Measurements from ENCODE around the gene TLCD1. TPM values are rescaled to one million over a fixed set of nuclear protein-coding genes. Genes with fewer than 3 reads are reported as not detected.

Gene TLCD1
- total and polyA plus RNA-seq, 2 experiments from 2014 or later, result 26.5 to 47.0 TPM

DNA sequence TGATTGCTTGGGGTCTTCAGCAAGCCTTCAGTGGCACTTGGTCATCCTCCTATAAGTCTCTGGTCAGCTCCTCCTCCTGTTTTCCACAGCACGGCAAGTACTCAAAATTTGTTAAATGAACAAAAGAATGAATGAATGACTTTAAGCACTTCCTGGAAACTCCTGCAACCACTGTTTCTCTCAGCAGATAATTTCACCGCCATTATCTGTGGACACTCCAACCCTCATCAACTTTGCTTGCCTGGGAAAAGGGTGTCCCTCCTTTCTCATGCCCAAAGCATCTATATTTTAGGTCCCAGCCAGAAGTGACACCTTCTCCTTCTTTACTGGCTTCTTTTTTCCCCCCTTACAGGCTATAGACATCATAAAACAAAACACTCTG is 18.7 kb downstream of the TLCD1 start:
- H2AFZ ChIP-seq, result no peak overlapping the region
- Mint-ChIP-seq H3K27ac (no peak overlapping the region), H3K4me1 (peaks cover 38% of the 10 kb centered on the region), H3K27me3 (ENCODE audit: insufficient read depth, low read depth, poor library complexity) (peaks cover 30% of the 10 kb centered on the region), H3K4me3 (no peak overlapping the region; the same call in 2 of the 3 replicates), H3K36me3 (ENCODE audit: low read depth) (peaks cover 34% of the 10 kb centered on the region), H3K9me3 (no peaks in the 10 kb centered on the region; the same call in 2 of the 3 replicates)
- ATAC-seq (no peak), DNase-seq (ENCODE audit: low spot score) (no peak)
- peaks cover 28% of the 10 kb centered on the region for H3F3A ChIP-seq (replicated peaks; ENCODE audit: low read depth)
- H3K4me3 ChIP-seq, result no peak overlapping the region
- H3K79me2 ChIP-seq (replicated peaks; ENCODE audit: insufficient read depth), result peaks cover 19% of the 10 kb centered on the region
- TF ChIP-seq, protein P1, sequence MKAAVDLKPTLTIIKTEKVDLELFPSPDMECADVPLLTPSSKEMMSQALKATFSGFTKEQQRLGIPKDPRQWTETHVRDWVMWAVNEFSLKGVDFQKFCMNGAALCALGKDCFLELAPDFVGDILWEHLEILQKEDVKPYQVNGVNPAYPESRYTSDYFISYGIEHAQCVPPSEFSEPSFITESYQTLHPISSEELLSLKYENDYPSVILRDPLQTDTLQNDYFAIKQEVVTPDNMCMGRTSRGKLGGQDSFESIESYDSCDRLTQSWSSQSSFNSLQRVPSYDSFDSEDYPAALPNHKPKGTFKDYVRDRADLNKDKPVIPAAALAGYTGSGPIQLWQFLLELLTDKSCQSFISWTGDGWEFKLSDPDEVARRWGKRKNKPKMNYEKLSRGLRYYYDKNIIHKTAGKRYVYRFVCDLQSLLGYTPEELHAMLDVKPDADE (IDR thresholded peaks at IDR 0.05), result no peak
- TF ChIP-seq, protein P2, sequence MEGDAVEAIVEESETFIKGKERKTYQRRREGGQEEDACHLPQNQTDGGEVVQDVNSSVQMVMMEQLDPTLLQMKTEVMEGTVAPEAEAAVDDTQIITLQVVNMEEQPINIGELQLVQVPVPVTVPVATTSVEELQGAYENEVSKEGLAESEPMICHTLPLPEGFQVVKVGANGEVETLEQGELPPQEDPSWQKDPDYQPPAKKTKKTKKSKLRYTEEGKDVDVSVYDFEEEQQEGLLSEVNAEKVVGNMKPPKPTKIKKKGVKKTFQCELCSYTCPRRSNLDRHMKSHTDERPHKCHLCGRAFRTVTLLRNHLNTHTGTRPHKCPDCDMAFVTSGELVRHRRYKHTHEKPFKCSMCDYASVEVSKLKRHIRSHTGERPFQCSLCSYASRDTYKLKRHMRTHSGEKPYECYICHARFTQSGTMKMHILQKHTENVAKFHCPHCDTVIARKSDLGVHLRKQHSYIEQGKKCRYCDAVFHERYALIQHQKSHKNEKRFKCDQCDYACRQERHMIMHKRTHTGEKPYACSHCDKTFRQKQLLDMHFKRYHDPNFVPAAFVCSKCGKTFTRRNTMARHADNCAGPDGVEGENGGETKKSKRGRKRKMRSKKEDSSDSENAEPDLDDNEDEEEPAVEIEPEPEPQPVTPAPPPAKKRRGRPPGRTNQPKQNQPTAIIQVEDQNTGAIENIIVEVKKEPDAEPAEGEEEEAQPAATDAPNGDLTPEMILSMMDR (conservative IDR thresholded peaks at IDR 0.05; ENCODE audit: low read depth in 2 of 2), result no peak
- no peak for TF ChIP-seq NANOG (IDR thresholded peaks at IDR 0.05; ENCODE audit: borderline replicate concordance)
- no peak for TF ChIP-seq ZNF114 (CRISPR knock-in tag; IDR thresholded peaks at IDR 0.05)
- no peak for TF ChIP-seq EZH2 (IDR thresholded peaks at IDR 0.05; ENCODE audit: low read depth, unreplicated experiment)
- TF ChIP-seq JUNB (IDR thresholded peaks at IDR 0.05; ENCODE audit: unreplicated experiment), result no peak
- TF ChIP-seq STAT1 (IDR thresholded peaks at IDR 0.05; ENCODE audit: unreplicated experiment), result no peak
- TF ChIP-seq EZH2phosphoT487 (IDR thresholded peaks at IDR 0.05; ENCODE audit: unreplicated experiment), result no peak
- no peak for TF ChIP-seq ZNF331 (CRISPR knock-in tag; IDR thresholded peaks at IDR 0.05; ENCODE audit: low read depth)
- TF ChIP-seq, protein P3, sequence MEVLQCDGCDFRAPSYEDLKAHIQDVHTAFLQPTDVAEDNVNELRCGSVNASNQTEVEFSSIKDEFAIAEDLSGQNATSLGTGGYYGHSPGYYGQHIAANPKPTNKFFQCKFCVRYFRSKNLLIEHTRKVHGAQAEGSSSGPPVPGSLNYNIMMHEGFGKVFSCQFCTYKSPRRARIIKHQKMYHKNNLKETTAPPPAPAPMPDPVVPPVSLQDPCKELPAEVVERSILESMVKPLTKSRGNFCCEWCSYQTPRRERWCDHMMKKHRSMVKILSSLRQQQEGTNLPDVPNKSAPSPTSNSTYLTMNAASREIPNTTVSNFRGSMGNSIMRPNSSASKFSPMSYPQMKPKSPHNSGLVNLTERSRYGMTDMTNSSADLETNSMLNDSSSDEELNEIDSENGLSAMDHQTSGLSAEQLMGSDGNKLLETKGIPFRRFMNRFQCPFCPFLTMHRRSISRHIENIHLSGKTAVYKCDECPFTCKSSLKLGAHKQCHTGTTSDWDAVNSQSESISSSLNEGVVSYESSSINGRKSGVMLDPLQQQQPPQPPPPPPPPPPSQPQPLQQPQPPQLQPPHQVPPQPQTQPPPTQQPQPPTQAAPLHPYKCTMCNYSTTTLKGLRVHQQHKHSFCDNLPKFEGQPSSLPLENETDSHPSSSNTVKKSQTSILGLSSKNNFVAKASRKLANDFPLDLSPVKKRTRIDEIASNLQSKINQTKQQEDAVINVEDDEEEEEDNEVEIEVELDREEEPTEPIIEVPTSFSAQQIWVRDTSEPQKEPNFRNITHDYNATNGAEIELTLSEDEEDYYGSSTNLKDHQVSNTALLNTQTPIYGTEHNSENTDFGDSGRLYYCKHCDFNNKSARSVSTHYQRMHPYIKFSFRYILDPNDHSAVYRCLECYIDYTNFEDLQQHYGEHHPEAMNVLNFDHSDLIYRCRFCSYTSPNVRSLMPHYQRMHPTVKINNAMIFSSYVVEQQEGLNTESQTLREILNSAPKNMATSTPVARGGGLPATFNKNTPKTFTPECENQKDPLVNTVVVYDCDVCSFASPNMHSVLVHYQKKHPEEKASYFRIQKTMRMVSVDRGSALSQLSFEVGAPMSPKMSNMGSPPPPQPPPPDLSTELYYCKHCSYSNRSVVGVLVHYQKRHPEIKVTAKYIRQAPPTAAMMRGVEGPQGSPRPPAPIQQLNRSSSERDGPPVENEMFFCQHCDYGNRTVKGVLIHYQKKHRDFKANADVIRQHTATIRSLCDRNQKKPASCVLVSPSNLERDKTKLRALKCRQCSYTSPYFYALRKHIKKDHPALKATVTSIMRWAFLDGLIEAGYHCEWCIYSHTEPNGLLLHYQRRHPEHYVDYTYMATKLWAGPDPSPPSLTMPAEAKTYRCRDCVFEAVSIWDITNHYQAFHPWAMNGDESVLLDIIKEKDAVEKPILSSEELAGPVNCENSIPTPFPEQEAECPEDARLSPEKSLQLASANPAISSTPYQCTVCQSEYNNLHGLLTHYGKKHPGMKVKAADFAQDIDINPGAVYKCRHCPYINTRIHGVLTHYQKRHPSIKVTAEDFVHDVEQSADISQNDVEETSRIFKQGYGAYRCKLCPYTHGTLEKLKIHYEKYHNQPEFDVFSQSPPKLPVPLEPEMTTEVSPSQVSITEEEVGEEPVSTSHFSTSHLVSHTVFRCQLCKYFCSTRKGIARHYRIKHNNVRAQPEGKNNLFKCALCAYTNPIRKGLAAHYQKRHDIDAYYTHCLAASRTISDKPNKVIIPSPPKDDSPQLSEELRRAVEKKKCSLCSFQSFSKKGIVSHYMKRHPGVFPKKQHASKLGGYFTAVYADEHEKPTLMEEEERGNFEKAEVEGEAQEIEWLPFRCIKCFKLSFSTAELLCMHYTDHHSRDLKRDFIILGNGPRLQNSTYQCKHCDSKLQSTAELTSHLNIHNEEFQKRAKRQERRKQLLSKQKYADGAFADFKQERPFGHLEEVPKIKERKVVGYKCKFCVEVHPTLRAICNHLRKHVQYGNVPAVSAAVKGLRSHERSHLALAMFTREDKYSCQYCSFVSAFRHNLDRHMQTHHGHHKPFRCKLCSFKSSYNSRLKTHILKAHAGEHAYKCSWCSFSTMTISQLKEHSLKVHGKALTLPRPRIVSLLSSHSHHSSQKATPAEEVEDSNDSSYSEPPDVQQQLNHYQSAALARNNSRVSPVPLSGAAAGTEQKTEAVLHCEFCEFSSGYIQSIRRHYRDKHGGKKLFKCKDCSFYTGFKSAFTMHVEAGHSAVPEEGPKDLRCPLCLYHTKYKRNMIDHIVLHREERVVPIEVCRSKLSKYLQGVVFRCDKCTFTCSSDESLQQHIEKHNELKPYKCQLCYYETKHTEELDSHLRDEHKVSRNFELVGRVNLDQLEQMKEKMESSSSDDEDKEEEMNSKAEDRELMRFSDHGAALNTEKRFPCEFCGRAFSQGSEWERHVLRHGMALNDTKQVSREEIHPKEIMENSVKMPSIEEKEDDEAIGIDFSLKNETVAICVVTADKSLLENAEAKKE (CRISPR knock-in tag; IDR thresholded peaks at IDR 0.05), result no peak
- TF ChIP-seq CREB1 (CRISPR knock-in tag; IDR thresholded peaks at IDR 0.05; ENCODE audit: low read depth), result no peak
- TF ChIP-seq, protein P4, sequence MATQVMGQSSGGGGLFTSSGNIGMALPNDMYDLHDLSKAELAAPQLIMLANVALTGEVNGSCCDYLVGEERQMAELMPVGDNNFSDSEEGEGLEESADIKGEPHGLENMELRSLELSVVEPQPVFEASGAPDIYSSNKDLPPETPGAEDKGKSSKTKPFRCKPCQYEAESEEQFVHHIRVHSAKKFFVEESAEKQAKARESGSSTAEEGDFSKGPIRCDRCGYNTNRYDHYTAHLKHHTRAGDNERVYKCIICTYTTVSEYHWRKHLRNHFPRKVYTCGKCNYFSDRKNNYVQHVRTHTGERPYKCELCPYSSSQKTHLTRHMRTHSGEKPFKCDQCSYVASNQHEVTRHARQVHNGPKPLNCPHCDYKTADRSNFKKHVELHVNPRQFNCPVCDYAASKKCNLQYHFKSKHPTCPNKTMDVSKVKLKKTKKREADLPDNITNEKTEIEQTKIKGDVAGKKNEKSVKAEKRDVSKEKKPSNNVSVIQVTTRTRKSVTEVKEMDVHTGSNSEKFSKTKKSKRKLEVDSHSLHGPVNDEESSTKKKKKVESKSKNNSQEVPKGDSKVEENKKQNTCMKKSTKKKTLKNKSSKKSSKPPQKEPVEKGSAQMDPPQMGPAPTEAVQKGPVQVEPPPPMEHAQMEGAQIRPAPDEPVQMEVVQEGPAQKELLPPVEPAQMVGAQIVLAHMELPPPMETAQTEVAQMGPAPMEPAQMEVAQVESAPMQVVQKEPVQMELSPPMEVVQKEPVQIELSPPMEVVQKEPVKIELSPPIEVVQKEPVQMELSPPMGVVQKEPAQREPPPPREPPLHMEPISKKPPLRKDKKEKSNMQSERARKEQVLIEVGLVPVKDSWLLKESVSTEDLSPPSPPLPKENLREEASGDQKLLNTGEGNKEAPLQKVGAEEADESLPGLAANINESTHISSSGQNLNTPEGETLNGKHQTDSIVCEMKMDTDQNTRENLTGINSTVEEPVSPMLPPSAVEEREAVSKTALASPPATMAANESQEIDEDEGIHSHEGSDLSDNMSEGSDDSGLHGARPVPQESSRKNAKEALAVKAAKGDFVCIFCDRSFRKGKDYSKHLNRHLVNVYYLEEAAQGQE (IDR thresholded peaks at IDR 0.05; ENCODE audit: unreplicated experiment), result no peak
- no peak for TF ChIP-seq POLR2AphosphoS5 (IDR thresholded peaks at IDR 0.05; ENCODE audit: low read depth)
- H3K27me3 ChIP-seq (ENCODE audit: insufficient read depth), result no peaks in the 10 kb centered on the region
- 0 out of 2 replicates have a peak overlapping the region, but pooled peaks have one; percentile 32 for H3K4me2 ChIP-seq
- no peak overlapping the region; the same call in 1 of the 2 replicates for H3K27ac ChIP-seq (ENCODE audit: low read depth)
- H3K36me3 ChIP-seq (ENCODE audit: insufficient read depth), result no peaks in the 10 kb centered on the region
- H3K4me1 ChIP-seq (ENCODE audit: insufficient read depth), result peaks cover 14% of the 10 kb centered on the region
- no peaks in the 10 kb centered on the region for H3K9me2 ChIP-seq (ENCODE audit: insufficient read depth)
- peaks cover 7% of the 10 kb centered on the region; the same call in 1 of the 2 replicates for H4K20me1 ChIP-seq (replicated peaks; ENCODE audit: insufficient read depth)

Data from GM23338 (cell line).